HepG2 (cell line): ENCODE measurements around the gene NEURL2. TPM values are rescaled to one million over a fixed set of nuclear protein-coding genes. Genes with fewer than 3 reads are reported as not detected.

Experiments
- ATF6 ChIP-seq: sonication (generic); formaldehyde crosslinking; conservative IDR thresholded peaks from 2 replicates; pipeline ENCODE4 v1.4.0; 2020; ENCODE audit warnings: missing genetic modification reagents
- CERS6 ChIP-seq: sonication (generic); formaldehyde crosslinking; IDR thresholded peaks from 2 replicates; pipeline ENCODE4 v1.5.0; 2020; ENCODE audit warnings: missing genetic modification reagents
- DPF2 ChIP-seq: sonication (generic); formaldehyde crosslinking; IDR thresholded peaks from 2 replicates; pipeline ENCODE4 v1.4.0; 2020; ENCODE audit warnings: mild to moderate bottlenecking, low read depth, missing genetic modification reagents, borderline replicate concordance
- HES4 ChIP-seq: sonication (generic); formaldehyde crosslinking; IDR thresholded peaks from 2 replicates; pipeline ENCODE4 v1.9.0; 2021; ENCODE audit warnings: mild to moderate bottlenecking, missing genetic modification reagents, borderline replicate concordance
- IRX3 ChIP-seq: sonication (generic); formaldehyde crosslinking; IDR thresholded peaks from 2 replicates; pipeline ENCODE4 v1.8.1; 2023; ENCODE audit warnings: mild to moderate bottlenecking, low read depth, missing genetic modification reagents, borderline replicate concordance
- KDM6A ChIP-seq: IDR thresholded peaks from 2 replicates; pipeline ENCODE4 v1.6.1; 2016; ENCODE audit warnings: low read depth
- KLF11 ChIP-seq: IDR thresholded peaks from 2 replicates; pipeline ENCODE4 v1.6.1; 2016; ENCODE audit warnings: missing compliant biosample characterization
- NCOA5 ChIP-seq: sonication (generic); formaldehyde crosslinking; IDR thresholded peaks from 2 replicates; pipeline ENCODE4 v1.4.0; 2020; ENCODE audit warnings: missing genetic modification reagents
- NFE2 ChIP-seq: sonication (generic); formaldehyde crosslinking; IDR thresholded peaks from 2 replicates; pipeline ENCODE4 v1.4.0; 2020; ENCODE audit warnings: missing genetic modification reagents
- NPAS2 ChIP-seq: sonication (generic); formaldehyde crosslinking; IDR thresholded peaks from 2 replicates; pipeline ENCODE4 v1.8.0; 2022; ENCODE audit warnings: mild to moderate bottlenecking, missing genetic modification reagents, borderline replicate concordance
- RFXAP ChIP-seq: sonication (generic); formaldehyde crosslinking; IDR thresholded peaks from 2 replicates; pipeline ENCODE4 v1.4.0; 2020; ENCODE audit warnings: missing genetic modification reagents, borderline replicate concordance
- SATB2 ChIP-seq: sonication (generic); formaldehyde crosslinking; IDR thresholded peaks from 2 replicates; pipeline ENCODE4 v1.5.0; 2020; ENCODE audit warnings: missing genetic modification reagents
- SMAD9 ChIP-seq: sonication (generic); formaldehyde crosslinking; IDR thresholded peaks from 2 replicates; pipeline ENCODE4 v1.5.1; 2020; ENCODE audit warnings: mild to moderate bottlenecking, missing genetic modification reagents
- STAG1 ChIP-seq: sonication (generic); formaldehyde crosslinking; IDR thresholded peaks from 2 replicates; pipeline ENCODE4 v1.4.0; 2020; ENCODE audit warnings: missing genetic modification reagents
- SYNCRIP ChIP-seq: fragments of 200-400 bp; formaldehyde crosslinking; IDR thresholded peaks from 2 replicates; pipeline ENCODE4 v1.6.1; 2018; ENCODE audit warnings: mild to moderate bottlenecking, low read depth, low read length; ENCODE audit not compliant: insufficient read depth
- TCF7L2 ChIP-seq: IDR thresholded peaks from 2 replicates; pipeline ENCODE4 v1.6.1; 2011; ENCODE audit warnings: mild to moderate bottlenecking, low read depth, low read length, moderate library complexity
- TFDP2 ChIP-seq: sonication (generic); formaldehyde crosslinking; IDR thresholded peaks from 2 replicates; pipeline ENCODE4 v1.4.0; 2020; ENCODE audit warnings: missing genetic modification reagents
- ZKSCAN5 ChIP-seq: sonication (generic); formaldehyde crosslinking; IDR thresholded peaks from 2 replicates; pipeline ENCODE4 v1.5.1; 2020; ENCODE audit warnings: mild to moderate bottlenecking, missing genetic modification reagents
- ZNF546 ChIP-seq: sonication (generic); formaldehyde crosslinking; conservative IDR thresholded peaks from 2 replicates; pipeline ENCODE4 v1.8.1; 2023; ENCODE audit warnings: mild to moderate bottlenecking, missing genetic modification reagents
- ZSCAN9 ChIP-seq: IDR thresholded peaks from 2 replicates; pipeline ENCODE4 v1.6.1; 2016; ENCODE audit warnings: borderline replicate concordance
- polyA plus RNA-seq, 8 experiments: library from polyadenylated mRNA; depleted of rRNA in 3 of 8; stranded (reverse) in 7 of 8; unstranded in 1 of 8; fragments of >200 nt; fragmentation: Illumina TruSeq in 4 of 8; extraction: Trizol in 4 of 8; gene quantifications; 2 replicates each; pipeline versions ENCODE4 v1.2.1 to v1.2.3, GENCODE V29; 2011 to 2016; ENCODE audit warnings: low read depth in 4 of 8, missing spikeins in 1 of 8, mixed read lengths in 1 of 8; ENCODE audit not compliant: insufficient read depth in 1 of 8
- total RNA-seq, 5 experiments: library from RNA; depleted of rRNA; stranded (reverse); fragments of >200 nt; fragmentation: Illumina TruSeq; extraction: Trizol; gene quantifications; 2 replicates each; pipeline ENCODE4 v1.2.3, GENCODE V29; 2016; ENCODE audit warnings: low read depth in 1 of 5
- TF ChIP-seq, protein P1 (sequence below): sonication (generic); formaldehyde crosslinking; IDR thresholded peaks from 2 replicates; pipeline ENCODE4 v1.8.0; 2022; ENCODE audit warnings: mild to moderate bottlenecking, missing genetic modification reagents, borderline replicate concordance
- TF ChIP-seq, protein P2 (sequence below): sonication (generic); formaldehyde crosslinking; IDR thresholded peaks from 2 replicates; pipeline ENCODE4 v1.9.0; 2022; ENCODE audit warnings: missing genetic modification reagents, mild to moderate bottlenecking, borderline replicate concordance

NEURL2 gene
- total and polyA plus RNA-seq, 2 of the 13 experiments (the other 11 are each of a cell fraction or from before 2014, with no cell fraction given), result 7.2 to 9.7 TPM

DNA sequence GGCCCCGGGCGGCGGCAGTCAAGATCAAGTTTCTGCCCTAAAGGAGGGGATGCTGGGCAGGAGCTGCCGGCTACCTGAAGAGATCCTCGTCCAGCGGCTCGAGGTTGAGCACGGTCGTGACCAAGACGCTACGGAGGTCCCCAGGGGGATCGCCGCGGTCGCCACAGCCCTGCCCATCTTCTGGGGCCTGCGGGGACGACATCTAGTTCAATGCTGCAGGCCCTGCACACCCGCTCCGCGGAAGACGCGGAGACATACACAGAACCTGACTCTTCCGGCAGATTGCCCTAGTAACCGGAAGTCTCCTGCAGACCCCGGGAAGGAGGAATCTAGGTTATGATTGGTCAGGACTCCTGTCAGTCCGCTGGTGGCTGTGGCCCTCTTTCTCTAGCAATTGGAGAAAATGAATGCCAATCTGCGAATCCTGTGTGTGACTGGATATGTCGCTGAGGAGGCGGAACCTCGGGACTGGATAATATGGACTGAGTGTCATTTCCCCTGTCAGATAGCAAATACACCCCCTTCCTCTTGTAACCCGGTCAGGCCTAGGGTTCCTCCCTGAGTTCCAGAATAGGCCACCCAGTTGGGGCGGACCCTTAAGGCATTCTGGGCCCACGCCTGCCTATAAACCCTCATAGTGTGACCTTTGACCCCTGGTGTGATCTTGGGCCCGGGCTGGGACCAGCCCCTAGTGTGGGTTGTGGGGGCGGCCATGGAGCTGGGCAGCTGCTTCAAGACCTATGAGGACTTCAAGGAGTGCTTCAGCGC, 33.7 kb downstream of the NEURL2 start, which contains the start of the genes ACOT8 and ZSWIM3 (continued):
- TF ChIP-seq CERS6 (CRISPR knock-in tag), result no peak
- 0 out of 2 replicates have a peak, but pooled peaks have one; percentile 7 for TF ChIP-seq NPAS2 (CRISPR knock-in tag)
- peak; percentile 81; the same call in 1 of the 2 replicates for TF ChIP-seq ZNF546
- peak; percentile 50 for TF ChIP-seq TFDP2
- no peak; the same call in 1 of the 2 replicates for TF ChIP-seq NFE2
- TF ChIP-seq, protein P1, sequence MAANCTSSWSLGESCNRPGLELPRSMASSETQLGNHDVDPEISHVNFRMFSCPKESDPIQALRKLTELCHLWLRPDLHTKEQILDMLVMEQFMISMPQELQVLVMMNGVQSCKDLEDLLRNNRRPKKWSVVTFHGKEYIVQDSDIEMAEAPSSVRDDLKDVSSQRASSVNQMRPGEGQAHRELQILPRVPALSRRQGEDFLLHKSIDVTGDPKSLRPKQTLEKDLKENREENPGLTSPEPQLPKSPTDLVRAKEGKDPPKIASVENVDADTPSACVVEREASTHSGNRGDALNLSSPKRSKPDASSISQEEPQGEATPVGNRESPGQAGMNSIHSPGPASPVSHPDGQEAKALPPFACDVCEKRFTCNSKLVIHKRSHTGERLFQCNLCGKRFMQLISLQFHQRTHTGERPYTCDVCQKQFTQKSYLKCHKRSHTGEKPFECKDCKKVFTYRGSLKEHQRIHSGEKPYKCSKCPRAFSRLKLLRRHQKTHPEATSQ (CRISPR knock-in tag), result peak; percentile 84
- no peak for TF ChIP-seq ZKSCAN5
- TF ChIP-seq, protein P2, sequence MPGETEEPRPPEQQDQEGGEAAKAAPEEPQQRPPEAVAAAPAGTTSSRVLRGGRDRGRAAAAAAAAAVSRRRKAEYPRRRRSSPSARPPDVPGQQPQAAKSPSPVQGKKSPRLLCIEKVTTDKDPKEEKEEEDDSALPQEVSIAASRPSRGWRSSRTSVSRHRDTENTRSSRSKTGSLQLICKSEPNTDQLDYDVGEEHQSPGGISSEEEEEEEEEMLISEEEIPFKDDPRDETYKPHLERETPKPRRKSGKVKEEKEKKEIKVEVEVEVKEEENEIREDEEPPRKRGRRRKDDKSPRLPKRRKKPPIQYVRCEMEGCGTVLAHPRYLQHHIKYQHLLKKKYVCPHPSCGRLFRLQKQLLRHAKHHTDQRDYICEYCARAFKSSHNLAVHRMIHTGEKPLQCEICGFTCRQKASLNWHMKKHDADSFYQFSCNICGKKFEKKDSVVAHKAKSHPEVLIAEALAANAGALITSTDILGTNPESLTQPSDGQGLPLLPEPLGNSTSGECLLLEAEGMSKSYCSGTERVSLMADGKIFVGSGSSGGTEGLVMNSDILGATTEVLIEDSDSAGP (CRISPR knock-in tag), result peak; percentile 85; the same call in 1 of the 2 replicates
- TF ChIP-seq TCF7L2, result no peak
- TF ChIP-seq DPF2 (CRISPR knock-in tag), result no peak
- peak; percentile 72; the same call in 1 of the 2 replicates for TF ChIP-seq SATB2 (CRISPR knock-in tag)
- TF ChIP-seq STAG1 (CRISPR knock-in tag), result peak; percentile 24; the same call in 1 of the 2 replicates
- no peak for TF ChIP-seq RFXAP (CRISPR knock-in tag)
- TF ChIP-seq ZSCAN9 (CRISPR knock-in tag), result peak; percentile 89
- no peak; the same call in 1 of the 2 replicates for TF ChIP-seq ATF6 (CRISPR knock-in tag)
- TF ChIP-seq KDM6A (CRISPR knock-in tag), result no peak
- peak; percentile 96; the same call in 1 of the 2 replicates for TF ChIP-seq KLF11
- no peak for TF ChIP-seq SYNCRIP
- peak; percentile 37; the same call in 1 of the 2 replicates for TF ChIP-seq NCOA5 (CRISPR knock-in tag)
- TF ChIP-seq SMAD9 (CRISPR knock-in tag), result 0 out of 2 replicates have a peak, but pooled peaks have one; percentile 86
- TF ChIP-seq IRX3 (CRISPR knock-in tag), result peak; percentile 83; the same call in 1 of the 2 replicates
- peak; percentile 65; the same call in 1 of the 2 replicates for TF ChIP-seq HES4 (CRISPR knock-in tag)
